ENCODE results near the gene CFAP20.

The CFAP20 gene

DNA sequence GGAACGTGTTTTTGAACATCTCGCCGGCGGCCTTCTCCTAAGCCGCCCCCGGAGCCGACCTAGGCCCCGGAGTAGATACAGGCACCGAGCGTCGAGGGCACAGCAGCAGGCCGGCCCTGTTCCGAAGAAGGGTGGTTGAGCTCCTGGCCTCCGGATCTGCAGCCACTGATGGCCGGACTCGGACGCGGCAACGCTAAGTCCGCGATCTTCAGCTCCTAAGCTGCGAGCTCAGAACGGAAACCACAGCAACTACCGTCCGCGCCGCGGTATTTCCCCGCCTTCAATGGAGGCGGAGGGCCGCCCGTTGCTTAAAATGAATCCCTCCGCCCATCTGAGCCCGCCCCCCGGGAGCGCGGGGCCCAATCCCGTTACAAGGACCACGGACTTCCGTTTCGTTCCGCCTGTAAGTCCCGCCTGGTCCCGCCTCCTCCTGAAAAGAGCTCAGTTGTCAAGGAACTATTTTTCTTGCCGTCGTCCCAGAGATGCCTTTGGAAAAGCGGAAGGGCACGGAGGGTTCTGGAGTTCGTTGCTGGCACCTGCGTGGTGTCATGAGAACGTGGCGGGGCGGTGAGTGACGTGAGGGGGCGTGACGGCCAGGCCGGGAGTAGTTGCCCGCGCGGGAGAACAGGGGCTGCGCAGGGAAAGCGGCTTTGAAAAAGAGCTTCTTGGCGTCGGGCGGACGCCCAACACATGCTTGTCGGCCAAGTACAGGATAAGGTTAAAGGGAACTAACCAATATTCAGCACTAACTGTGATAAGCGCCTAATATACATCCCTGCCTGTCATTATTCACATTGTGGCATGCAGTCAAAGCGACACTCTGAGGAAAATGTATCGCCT lies at the start of gene CFAP20:
Gene CFAP20 (minus strand): TSS at position 285 of the 840 bp plus-strand sequence. CDS start 266 bp downstream, at position 19.
- peak; percentile 100 for DNase-seq

DNA sequence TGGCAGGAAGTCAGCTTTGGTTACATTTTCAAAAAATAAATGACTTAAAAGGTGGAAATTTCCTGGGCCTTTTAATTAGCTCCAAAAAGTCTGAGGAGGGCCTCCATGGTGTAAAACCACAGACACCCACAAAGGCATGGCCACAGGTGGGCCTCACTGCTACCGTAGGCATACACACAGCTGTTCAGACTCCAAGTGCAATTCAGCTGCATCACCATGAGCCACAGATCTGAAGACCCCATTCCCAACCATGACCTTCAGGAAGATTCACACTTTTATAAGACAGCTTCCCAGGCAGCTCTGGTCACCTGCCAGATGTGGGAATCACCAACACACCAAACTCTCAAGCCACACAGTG lies 48.2 kb upstream of the CFAP20 start:
- no peak for DNase-seq

DNA sequence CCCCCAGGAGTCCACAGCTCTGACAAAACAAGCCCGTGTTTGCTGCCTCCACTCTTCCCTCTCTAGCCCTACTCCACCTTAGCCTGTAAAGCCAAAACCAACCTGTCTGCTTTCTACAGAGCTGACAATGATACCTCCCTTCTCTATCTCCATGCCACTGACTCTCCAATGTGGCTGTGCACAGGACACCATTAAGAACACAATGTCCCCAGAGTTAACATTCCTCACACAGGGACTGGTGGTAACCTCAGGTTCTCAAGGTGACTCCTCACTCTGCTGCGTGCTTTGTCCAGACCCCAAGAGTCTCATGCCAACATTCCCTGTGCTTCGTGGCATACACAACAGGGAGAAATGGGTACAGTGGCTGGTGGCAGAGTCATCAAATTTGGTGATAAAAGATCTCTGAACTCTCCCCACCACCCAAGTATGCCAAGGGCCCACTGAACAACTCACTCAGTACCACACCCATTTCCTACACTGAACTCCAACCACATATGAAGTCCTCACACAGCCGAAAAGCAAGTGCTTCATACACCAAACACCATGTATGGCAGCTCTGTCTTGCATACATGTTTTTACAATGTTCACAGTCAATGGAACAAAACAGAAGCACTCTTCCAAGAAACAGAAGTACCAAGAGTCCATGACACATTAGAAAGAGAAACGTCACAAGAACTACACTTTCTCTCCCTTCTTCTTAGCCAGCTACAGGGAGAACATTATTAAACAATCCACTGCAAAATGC lies 47.6 kb upstream of the CFAP20 start:
- DNase-seq, result no peak

DNA sequence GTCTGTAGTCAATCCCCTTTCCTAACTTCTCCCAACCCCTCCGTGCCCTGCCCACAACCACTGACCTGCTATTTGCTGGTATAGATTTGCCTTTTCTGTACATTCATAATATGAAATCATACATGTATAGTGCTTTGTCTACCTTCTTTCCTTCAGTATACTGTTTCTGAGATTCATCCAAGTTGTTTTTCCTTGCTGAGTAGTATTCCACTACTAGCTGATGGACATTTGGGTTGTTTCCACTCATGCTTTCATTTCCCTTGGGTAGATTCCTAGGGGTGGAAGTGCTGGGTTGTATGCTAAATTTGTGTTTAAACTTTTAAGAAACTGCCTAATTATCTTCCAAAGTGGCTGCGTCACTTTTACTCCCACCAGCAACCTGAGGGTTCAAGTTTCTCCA lies 41.0 kb upstream of the CFAP20 start:
- DNase-seq, result no peak

DNA sequence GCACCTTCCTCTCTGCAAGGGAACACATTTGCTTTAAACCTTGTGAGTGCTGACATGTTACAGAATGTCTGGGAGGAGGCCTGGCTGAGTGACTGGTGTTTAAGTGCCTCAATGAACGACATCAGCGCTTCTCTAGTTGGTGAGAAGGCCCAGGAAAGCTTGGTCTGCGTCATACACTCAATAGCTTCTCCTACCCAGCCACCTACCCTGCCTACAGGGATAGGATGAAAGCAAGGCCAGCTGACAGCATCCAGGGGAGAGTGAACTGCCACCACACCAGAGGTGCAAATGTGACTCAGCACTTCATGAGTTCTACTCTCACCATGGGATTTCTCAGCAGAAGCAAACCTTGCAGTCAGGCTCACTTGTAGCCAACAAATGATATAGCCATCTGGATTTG lies 31.7 kb upstream of the CFAP20 start:
- DNase-seq, result no peak

DNA sequence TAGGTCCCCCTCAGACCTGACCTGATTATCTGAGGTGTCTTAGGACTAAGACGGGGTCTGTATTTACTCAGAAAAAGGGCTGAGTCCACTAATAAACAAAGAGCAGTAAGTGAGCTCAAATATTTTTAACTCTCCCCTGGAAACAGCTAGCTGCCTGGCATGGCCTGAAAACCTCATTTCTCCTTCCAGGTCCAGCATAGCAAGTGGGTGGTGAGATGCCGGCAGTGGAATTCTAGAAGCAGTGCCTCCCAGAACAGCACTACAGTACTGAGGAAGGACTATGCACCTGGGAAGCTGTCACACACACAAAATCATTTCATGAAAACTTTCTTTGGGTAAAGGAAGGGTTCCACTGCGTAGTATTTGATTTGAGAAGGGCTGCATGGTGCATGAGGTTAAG lies 29.5 kb upstream of the CFAP20 start:
- no peak for DNase-seq

DNA sequence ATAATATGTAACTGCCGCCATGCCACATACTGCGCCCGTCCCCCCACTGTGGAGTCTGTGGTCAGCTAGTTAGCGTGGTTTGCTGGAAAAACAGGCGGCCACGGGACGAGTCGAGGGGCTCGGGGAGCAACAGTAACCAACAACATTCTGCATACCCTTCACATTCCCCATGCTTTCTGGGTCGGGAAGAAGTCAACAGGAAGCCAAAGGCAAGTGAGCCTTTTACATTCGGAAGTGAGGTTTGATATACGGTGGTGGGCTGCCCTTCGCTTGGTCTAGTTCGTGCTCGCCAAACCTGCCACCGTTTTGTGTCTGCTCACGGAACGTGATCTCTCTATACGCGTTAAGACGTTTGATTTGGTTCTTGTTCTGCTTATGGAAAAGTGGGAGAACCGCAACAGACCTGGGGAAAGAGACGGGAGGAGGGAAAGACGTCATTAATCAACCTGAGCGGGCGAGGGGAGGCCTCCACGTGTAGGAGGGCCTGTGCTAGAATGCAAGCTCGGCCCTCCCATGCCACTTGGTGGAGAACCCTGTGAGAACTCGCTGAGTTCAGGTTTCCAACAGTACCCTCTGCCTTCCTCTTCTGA lies 28.9 kb upstream of the CFAP20 start:
- DNase-seq, result no peak

DNA sequence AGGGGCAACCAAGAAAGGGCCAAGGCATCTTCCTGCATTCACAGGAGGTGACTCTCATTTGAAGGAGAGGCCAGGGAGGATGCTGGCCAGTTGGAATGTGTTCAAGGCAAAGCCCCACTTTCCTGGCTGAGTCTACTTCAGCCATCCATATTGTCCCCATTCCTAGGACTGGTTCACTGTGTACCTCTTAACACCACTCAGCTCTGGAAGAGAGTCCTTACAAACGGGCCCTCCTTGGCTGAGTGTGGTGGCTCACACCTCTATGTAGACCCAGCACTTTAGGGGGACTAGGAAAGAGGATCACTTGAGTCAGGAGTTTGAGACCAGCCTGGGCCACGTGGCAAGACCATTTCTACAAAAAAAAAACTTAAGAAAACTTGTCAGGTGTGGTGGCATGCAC lies 28.1 kb upstream of the CFAP20 start:
- DNase-seq, result no peak

DNA sequence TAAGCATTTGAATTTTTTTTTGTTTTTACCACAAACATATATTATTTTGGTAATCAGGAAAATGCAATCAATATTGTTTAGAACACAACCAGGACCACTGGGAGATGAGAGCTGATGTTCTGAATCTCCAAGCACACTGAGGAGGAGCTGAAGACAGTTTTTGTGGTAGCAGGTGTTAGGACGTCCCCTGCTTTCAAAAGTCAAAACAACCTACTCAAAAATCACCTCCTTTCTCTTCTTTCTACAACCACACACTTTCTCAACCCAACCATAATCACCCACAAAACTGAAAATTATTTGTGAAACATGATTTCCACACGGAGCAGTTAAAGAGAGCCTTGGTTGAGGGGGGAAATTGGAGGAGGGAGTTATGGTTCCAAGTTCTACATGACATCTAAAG lies 26.7 kb upstream of the CFAP20 start:
- DNase-seq, result no peak

DNA sequence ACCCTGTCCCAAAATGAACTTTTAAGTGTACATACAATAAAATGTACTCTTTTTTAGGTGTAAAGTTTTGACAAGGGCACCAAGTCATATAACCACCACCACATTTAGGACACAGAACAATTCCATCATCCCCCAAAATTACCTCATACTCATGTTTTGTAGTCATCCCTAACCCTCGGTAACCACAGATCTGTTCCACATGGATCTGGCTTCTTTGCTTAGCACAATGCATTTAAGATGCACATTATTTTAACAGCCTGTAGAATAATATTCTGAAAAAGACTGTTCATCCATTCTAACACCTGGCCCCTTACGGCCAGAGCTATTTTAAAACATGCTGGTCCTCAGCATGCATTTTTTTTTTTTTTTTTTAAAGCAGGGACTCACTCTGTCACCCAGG lies 25.2 kb upstream of the CFAP20 start:
- DNase-seq, result peak; percentile 12

DNA sequence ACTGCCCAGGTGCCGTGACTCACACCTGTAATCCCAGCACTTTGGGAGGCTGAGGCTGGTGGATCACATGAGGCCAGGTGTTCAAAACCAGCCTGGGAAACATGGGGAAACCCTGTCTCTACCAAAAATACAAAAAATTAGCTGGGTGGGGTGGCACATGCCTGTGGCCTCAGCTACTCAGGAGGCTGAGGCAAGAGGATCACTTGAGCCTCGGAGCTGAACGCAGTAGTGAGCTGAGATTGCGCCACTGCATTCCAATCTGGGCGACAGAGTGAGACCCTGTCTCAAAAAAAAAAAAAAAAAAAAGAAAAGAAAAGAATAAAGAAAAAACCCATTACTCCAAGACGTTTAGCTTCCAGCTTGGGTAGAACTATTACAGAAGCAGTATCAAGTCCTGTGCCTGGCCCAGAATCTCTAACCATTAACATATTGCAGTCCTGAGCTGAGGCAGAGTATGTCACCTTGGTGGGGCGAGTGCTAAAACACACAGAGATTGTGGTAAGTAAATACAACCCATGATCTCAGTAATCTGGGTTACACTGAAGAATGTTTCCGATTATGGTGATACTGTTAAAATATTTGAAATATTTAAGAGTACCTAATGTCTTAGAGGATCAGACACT lies 23.2 kb upstream of the CFAP20 start:
- peak; percentile 26 for DNase-seq

DNA sequence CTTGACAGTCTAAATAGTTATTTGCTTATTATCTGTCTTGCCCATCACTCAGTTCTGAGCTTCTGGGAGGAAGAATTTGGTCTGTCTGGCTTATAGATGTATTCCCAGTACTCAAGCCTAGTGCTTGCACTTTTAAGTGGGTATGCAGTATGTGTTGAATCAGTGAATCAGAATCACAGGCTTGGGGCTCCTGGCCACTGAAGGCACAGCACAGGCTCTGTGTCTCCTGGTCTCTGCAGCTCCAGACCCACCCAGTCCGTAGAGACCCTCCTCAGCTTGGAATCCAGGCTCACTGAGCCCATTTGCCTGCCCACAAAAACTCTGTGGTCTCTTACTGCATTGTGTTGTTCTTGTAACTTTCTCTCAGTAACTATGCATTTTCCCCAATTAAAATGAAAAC lies 19.3 kb upstream of the CFAP20 start:
- DNase-seq, result no peak

DNA sequence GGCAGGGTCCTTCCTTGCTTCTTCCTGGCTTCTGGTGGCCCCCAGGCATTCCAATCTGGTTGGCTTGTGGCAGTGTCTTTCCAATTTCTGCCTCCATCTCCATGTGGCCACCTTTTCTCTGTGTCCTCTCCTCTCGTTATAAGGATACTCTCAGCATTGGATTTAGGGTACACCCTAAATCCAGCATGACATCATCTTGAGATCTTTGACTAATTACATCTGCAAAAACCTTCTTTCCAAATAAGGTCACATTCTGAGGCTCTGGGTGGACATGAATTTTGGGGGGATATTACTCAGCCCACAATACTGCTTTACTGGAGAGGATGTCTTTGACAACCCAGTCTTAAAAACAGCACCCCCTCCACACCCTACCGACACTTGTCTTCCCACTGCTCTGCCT lies 18.9 kb upstream of the CFAP20 start:
- no peak for DNase-seq

DNA sequence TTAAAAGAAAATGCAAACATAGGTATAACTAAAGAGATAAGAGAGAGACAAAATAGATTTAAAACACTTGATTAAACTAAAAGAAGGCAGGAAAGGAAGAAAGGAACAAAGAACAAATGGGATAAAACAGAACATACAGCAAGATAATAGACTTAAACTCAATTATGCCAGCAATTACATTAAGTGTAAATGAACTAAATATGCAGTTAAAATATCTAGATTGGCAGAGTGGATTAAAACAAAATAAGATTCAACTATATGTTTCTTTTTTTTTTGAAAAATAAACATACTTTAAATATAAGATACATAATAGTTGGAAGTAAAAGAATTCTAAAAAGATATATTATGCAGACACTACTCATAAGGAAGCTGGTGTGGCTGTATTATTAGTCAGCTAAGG lies 9.7 kb upstream of the CFAP20 start:
- DNase-seq, result no peak

DNA sequence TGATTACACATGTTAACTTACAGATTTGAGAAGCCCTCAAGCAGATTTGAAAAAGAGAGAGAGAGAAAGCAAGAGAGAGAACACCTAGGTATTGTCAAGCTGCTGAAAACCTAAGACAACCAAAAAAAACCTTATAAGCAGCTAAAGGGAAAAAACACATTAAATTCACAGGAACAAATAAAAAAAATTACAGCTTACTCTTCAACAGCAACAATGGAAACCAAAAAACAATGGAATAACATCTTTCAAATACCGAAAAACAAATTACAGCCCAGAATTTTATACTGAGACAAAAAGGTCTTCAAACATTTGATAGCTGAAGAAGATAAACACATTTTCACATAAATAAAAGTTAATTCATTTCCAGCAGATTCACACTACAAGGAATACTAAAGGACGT lies 8.4 kb upstream of the CFAP20 start:
- DNase-seq, result no peak

DNA sequence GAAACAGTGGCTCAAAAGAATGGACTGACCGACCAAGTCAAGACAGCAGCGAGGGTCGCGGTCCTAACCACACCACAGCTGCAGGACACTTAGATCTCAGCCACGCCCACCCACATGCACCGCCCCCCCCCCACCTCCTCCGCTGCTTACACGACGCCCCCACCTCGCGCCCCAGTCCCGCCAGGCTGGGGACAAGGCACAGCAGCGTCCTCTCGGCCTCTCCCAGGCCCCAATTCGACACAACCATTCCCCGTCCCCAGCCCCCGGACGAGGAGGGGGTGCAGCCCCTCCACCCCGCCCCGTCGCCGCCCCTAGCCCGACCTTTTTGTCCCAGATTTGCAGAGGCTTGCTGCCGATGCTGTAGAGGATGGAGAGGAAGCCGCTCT lies 477 bp downstream of the CFAP20 start:
- no peak for DNase-seq

DNA sequence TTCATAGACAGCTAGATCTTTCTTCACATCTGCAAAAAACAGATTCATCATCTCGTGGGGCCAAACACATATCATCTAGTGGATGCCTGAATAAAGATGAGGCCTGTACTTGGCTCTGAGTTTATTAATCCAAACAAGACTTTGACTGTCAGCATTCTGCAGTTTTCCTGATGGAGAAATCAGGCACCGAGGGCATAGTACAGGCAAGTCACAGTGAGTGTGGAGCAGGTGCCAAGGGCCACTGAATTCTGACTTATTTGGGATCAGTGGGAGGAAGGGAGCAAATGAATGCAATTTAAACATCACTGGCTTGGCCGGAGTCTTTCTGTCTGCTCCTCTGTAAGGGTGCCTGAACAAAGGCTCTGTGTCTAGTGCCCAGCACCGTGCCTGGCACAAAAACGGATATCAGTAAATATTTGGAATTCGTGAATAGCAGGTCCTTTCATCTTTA lies 975 bp downstream of the CFAP20 start:
- DNase-seq, result no peak

DNA sequence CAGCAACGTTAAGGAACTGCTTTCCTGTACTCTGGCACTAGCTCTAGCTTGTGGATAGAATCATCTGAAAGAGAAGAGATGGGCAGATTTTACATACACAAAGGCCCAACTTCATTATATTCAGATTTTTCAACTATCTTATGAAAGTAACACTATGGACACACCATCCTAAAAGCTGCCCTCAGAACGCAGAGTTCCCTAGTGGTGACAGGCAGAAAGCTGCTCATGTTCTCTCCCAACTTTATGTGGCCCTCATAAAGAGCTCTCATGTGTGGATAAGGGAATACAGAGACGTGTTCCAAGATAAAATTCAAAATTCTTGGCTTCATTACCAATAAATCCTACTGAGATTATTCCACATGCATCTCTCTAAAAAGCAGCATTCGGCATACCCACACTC lies 1.5 kb downstream of the CFAP20 start:
- DNase-seq, result no peak

DNA sequence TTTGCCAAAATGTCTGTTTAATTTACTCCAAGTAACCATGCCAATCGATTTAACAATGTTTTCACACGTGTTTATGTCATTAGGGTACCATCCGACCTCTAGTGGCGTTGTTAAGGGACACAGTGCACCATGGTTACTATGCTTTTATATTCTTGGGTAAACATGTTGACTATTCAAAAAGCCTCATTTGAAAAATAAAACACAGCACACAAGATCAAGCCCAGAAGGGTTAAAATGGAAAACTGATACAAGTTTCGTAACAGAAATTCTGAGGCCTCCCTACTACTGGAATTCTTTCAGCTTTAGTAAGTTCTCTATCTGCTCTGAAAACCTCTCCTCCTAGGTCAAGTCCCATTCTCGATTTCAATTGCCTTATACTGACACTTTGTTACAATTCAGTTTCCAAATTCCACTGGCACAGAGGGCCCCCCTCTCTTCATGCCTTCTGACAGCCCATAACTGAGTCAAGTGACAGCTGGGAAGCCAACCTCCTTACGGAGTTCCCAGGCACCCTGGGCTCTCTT lies 2.1 kb downstream of the CFAP20 start:
- peak; percentile 12 for DNase-seq

DNA sequence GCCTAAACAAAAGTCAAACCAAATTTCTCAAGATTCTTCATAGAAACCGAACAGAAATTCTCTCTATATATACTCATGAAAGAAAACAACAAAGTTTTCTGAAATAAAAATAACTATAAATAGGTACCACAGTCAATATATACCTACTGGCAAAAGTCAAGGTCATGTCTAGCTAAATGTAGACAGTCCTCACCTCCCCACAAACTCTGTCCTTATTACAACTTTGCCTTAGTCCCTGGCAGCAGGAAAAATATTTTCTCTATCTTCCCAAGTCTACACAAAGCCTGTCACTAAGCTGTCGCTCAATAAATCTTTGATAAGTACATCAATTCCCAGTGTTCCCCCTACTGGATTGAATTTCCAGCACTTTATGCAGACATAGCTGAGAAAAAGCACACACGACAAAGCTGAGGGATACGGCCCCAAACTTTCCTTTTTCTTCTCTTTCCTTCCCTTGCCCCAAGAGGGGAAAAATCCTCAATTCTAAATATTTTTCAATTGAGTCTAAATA lies 2.7 kb downstream of the CFAP20 start:
- DNase-seq, result no peak

DNA sequence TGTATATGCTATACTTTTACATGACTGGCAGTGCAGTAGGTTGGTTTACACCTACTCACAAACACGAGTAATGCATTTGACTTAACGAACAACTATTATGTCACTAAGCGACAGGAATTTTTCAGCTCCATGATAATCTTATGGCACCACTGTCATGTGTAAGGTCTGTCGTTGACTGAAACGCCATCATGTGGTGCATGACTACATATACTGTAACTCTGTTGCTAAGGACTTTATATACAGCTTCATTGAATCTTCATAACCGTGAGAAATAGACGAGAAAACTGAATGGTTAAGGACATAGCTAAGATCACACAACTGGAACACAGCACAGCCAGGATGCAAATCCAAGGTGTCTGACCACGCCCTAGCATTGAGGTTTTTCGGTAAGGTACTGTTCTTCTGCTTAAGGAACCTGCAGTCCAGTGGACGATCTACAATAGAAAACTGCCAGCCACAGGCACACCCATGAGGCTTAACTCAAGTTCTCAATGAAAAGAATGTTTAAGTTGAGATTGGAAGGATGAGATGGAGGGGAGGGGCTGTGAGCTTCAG lies 3.3 kb downstream of the CFAP20 start:
- no peak for DNase-seq

DNA sequence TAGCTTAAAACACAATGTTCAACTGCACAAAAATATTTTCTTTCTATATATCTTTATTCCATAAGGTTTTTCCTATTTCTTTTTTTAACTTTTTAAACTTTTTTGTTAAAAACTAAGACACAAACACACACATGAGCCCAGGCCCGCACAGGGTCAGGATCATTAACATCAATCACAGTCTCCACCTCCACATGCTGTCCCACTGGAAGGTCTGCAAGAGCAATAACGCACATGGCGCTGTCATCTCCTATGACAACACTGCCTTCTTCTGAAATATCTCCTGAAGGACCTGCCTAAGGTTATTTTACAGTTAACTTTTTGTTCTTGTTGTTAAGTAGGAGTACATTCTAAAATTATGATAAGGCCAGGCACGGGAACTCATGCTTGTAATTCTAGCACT lies 4.1 kb downstream of the CFAP20 start:
- DNase-seq, result no peak

DNA sequence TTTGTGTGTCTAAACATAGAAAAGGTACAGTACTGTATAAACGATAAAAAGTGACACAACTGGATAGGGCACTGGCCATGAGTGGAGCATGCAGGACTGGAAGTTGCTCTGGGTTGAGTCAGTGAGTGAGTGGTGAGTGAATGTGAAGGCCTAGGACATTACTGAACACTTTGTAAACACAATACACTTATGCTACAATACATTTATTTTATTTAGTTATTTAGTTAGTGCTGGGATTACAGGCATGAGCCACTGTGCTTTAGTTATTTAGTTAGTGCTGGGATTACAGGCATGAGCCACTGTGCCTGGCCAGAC lies 4.6 kb downstream of the CFAP20 start:
- DNase-seq, result no peak
